HepG2 (cell line): ENCODE results near the gene GPR55. TPM values are rescaled to one million over a fixed set of nuclear protein-coding genes. Genes with fewer than 3 reads are reported as not detected.

ENCODE experiments used
- CCDC6 ChIP-seq: sonication (generic); formaldehyde crosslinking; IDR thresholded peaks from 2 replicates; pipeline ENCODE4 v1.8.1; 2022; ENCODE audit warnings: mild to moderate bottlenecking, missing genetic modification reagents, moderate library complexity
- CEBPG ChIP-seq: IDR thresholded peaks from 2 replicates; pipeline ENCODE4 v1.6.1; 2016
- HMG20A ChIP-seq: IDR thresholded peaks from 2 replicates; pipeline ENCODE4 v1.6.1; 2016; ENCODE audit warnings: borderline replicate concordance
- JUNB ChIP-seq: sonication (generic); formaldehyde crosslinking; IDR thresholded peaks from 2 replicates; pipeline ENCODE4 v1.8.0; 2022; ENCODE audit warnings: missing genetic modification reagents, mild to moderate bottlenecking, borderline replicate concordance
- LCORL ChIP-seq, 2 experiments: fragments of 450-650 bp in 1 of 2; sonication (generic) in 1 of 2; formaldehyde crosslinking in 1 of 2; IDR thresholded peaks; 2 replicates each; pipeline versions ENCODE4 v1.5.0 to v1.6.1; 2017 to 2020; ENCODE audit warnings: antibody characterized with exemption in 1 of 2, missing genetic modification reagents in 1 of 2
- RXRA ChIP-seq: sonication (generic); formaldehyde crosslinking; IDR thresholded peaks from 2 replicates; pipeline ENCODE4 v1.5.1; 2020; ENCODE audit warnings: missing genetic modification reagents
- SETDB1 ChIP-seq: sonication (generic); formaldehyde crosslinking; IDR thresholded peaks from 2 replicates; pipeline ENCODE4 v1.5.1; 2020; ENCODE audit warnings: missing genetic modification reagents, mild to moderate bottlenecking, borderline replicate concordance
- SOX13 ChIP-seq, 3 experiments: fragments of 450-650 bp in 1 of 3; sonication (generic) in 1 of 3; formaldehyde crosslinking in 1 of 3; IDR thresholded peaks in 2 of 3; conservative IDR thresholded peaks in 1 of 3; 2 replicates each; pipeline versions ENCODE4 v1.5.0 to v1.6.1; 2016 to 2020; ENCODE audit warnings: antibody characterized with exemption in 1 of 3, mild to moderate bottlenecking in 1 of 3, missing compliant biosample characterization in 1 of 3, missing genetic modification reagents in 1 of 3, moderate library complexity in 1 of 3
- ZFP36L2 ChIP-seq: sonication (generic); formaldehyde crosslinking; IDR thresholded peaks from 2 replicates; pipeline ENCODE4 v1.4.0; 2020; ENCODE audit warnings: missing genetic modification reagents
- ZNF263 ChIP-seq: sonication (generic); formaldehyde crosslinking; IDR thresholded peaks from 2 replicates; pipeline ENCODE4 v1.4.0; 2020; ENCODE audit warnings: missing genetic modification reagents
- ZNF33A ChIP-seq: sonication (generic); formaldehyde crosslinking; IDR thresholded peaks from 2 replicates; pipeline ENCODE4 v1.5.1; 2020; ENCODE audit warnings: missing genetic modification reagents, mild to moderate bottlenecking, moderate library complexity, borderline replicate concordance
- ZNF775 ChIP-seq: sonication (generic); formaldehyde crosslinking; IDR thresholded peaks from 2 replicates; pipeline ENCODE4 v1.4.0; 2020; ENCODE audit warnings: missing genetic modification reagents, mild to moderate bottlenecking, moderate library complexity, borderline replicate concordance
- polyA plus RNA-seq, 8 experiments: library from polyadenylated mRNA; depleted of rRNA in 3 of 8; stranded (reverse) in 7 of 8; unstranded in 1 of 8; fragments of >200 nt; fragmentation: Illumina TruSeq in 4 of 8; extraction: Trizol in 4 of 8; gene quantifications; 2 replicates each; pipeline versions ENCODE4 v1.2.1 to v1.2.3, GENCODE V29; 2011 to 2016; ENCODE audit warnings: low read depth in 4 of 8, missing spikeins in 1 of 8, mixed read lengths in 1 of 8; ENCODE audit not compliant: insufficient read depth in 1 of 8
- total RNA-seq, 5 experiments: library from RNA; depleted of rRNA; stranded (reverse); fragments of >200 nt; fragmentation: Illumina TruSeq; extraction: Trizol; gene quantifications; 2 replicates each; pipeline ENCODE4 v1.2.3, GENCODE V29; 2016; ENCODE audit warnings: low read depth in 1 of 5
- TF ChIP-seq, protein P1 (sequence below): IDR thresholded peaks from 2 replicates; pipeline ENCODE4 v1.6.1; 2016; ENCODE audit warnings: low read depth, missing genetic modification reagents, missing compliant biosample characterization
- TF ChIP-seq, protein P2 (sequence below): sonication (generic); formaldehyde crosslinking; IDR thresholded peaks from 2 replicates; pipeline ENCODE4 v1.4.0; 2020; ENCODE audit warnings: missing genetic modification reagents
- TF ChIP-seq, protein P3 (sequence below): sonication (generic); formaldehyde crosslinking; IDR thresholded peaks from 2 replicates; pipeline ENCODE4 v1.9.0; 2022; ENCODE audit warnings: missing genetic modification reagents, mild to moderate bottlenecking, borderline replicate concordance
- TF ChIP-seq, protein P4 (sequence below): sonication (generic); formaldehyde crosslinking; IDR thresholded peaks from 2 replicates; pipeline ENCODE4 v1.9.0; 2021; ENCODE audit warnings: missing genetic modification reagents, mild to moderate bottlenecking, borderline replicate concordance
- TF ChIP-seq, protein P5 (sequence below): sonication (generic); formaldehyde crosslinking; IDR thresholded peaks from 2 replicates; pipeline ENCODE4 v1.8.1; 2023; ENCODE audit warnings: mild to moderate bottlenecking, inconsistent platforms, moderate library complexity, missing genetic modification reagents, borderline replicate concordance

Gene GPR55
- total and polyA plus RNA-seq, 2 of the 13 experiments (the other 11 are each of a cell fraction or from before 2014, with no cell fraction given) = not detected

DNA sequence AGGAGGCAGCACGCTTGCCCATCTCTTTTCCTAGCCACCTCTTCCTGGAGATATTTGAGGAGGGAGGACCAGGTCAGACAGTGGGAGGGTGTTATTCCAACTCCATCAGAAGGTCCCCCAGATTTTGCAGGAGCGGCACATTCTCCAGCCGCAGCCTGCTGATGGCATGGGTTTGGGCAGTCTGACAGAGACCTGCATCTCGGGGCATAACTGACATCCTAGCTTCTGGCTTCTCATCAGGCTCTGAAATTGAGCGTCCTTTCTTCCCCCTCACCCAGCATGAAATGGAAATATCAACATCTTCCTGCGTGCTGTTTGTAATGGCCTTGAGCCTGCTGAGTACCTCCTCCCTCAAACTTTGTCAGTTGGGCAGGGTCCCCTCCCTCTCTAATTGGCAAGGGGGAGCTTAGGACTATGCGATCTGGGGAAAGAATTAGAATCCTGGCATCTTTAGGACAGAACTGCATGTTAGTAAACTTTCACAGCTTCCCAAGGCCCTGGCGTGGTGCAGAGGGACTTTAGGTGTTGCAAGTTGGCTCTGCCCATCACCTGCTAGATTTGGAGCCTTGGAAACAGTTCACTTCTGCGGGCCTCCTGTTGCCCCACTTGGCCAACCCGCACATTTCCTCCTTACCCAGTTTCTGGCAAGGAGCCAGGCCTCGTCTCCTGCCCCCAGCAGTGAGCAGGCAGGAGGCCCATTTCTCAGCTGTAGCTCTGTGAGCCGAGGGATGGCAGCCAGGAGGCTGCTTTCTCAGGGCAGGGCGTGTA lies 58.1 kb downstream of the GPR55 start (continued):
- TF ChIP-seq, protein P1, sequence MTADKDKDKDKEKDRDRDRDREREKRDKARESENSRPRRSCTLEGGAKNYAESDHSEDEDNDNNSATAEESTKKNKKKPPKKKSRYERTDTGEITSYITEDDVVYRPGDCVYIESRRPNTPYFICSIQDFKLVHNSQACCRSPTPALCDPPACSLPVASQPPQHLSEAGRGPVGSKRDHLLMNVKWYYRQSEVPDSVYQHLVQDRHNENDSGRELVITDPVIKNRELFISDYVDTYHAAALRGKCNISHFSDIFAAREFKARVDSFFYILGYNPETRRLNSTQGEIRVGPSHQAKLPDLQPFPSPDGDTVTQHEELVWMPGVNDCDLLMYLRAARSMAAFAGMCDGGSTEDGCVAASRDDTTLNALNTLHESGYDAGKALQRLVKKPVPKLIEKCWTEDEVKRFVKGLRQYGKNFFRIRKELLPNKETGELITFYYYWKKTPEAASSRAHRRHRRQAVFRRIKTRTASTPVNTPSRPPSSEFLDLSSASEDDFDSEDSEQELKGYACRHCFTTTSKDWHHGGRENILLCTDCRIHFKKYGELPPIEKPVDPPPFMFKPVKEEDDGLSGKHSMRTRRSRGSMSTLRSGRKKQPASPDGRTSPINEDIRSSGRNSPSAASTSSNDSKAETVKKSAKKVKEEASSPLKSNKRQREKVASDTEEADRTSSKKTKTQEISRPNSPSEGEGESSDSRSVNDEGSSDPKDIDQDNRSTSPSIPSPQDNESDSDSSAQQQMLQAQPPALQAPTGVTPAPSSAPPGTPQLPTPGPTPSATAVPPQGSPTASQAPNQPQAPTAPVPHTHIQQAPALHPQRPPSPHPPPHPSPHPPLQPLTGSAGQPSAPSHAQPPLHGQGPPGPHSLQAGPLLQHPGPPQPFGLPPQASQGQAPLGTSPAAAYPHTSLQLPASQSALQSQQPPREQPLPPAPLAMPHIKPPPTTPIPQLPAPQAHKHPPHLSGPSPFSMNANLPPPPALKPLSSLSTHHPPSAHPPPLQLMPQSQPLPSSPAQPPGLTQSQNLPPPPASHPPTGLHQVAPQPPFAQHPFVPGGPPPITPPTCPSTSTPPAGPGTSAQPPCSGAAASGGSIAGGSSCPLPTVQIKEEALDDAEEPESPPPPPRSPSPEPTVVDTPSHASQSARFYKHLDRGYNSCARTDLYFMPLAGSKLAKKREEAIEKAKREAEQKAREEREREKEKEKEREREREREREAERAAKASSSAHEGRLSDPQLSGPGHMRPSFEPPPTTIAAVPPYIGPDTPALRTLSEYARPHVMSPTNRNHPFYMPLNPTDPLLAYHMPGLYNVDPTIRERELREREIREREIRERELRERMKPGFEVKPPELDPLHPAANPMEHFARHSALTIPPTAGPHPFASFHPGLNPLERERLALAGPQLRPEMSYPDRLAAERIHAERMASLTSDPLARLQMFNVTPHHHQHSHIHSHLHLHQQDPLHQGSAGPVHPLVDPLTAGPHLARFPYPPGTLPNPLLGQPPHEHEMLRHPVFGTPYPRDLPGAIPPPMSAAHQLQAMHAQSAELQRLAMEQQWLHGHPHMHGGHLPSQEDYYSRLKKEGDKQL (CRISPR knock-in tag) = no peak
- TF ChIP-seq, protein P2, sequence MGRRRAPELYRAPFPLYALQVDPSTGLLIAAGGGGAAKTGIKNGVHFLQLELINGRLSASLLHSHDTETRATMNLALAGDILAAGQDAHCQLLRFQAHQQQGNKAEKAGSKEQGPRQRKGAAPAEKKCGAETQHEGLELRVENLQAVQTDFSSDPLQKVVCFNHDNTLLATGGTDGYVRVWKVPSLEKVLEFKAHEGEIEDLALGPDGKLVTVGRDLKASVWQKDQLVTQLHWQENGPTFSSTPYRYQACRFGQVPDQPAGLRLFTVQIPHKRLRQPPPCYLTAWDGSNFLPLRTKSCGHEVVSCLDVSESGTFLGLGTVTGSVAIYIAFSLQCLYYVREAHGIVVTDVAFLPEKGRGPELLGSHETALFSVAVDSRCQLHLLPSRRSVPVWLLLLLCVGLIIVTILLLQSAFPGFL (CRISPR knock-in tag) = no peak
- TF ChIP-seq RXRA (CRISPR knock-in tag) = no peak
- TF ChIP-seq ZNF775 = no peak
- no peak for TF ChIP-seq ZNF33A (CRISPR knock-in tag)
- TF ChIP-seq, protein P3, sequence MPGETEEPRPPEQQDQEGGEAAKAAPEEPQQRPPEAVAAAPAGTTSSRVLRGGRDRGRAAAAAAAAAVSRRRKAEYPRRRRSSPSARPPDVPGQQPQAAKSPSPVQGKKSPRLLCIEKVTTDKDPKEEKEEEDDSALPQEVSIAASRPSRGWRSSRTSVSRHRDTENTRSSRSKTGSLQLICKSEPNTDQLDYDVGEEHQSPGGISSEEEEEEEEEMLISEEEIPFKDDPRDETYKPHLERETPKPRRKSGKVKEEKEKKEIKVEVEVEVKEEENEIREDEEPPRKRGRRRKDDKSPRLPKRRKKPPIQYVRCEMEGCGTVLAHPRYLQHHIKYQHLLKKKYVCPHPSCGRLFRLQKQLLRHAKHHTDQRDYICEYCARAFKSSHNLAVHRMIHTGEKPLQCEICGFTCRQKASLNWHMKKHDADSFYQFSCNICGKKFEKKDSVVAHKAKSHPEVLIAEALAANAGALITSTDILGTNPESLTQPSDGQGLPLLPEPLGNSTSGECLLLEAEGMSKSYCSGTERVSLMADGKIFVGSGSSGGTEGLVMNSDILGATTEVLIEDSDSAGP (CRISPR knock-in tag) = no peak
- no peak for TF ChIP-seq HMG20A (CRISPR knock-in tag)
- no peak for TF ChIP-seq CEBPG
- no peak for TF ChIP-seq SOX13 (IDR thresholded peaks at IDR 0.05)
- TF ChIP-seq SOX13 (CRISPR knock-in tag; conservative IDR thresholded peaks at IDR 0.05 in 1 of 2, IDR thresholded peaks at IDR 0.05 in 1 of 2) = no peak
- no peak for TF ChIP-seq SETDB1
- no peak for TF ChIP-seq JUNB (CRISPR knock-in tag)
- TF ChIP-seq ZFP36L2 (CRISPR knock-in tag) = no peak
- TF ChIP-seq ZNF263 = no peak
- TF ChIP-seq, protein P4, sequence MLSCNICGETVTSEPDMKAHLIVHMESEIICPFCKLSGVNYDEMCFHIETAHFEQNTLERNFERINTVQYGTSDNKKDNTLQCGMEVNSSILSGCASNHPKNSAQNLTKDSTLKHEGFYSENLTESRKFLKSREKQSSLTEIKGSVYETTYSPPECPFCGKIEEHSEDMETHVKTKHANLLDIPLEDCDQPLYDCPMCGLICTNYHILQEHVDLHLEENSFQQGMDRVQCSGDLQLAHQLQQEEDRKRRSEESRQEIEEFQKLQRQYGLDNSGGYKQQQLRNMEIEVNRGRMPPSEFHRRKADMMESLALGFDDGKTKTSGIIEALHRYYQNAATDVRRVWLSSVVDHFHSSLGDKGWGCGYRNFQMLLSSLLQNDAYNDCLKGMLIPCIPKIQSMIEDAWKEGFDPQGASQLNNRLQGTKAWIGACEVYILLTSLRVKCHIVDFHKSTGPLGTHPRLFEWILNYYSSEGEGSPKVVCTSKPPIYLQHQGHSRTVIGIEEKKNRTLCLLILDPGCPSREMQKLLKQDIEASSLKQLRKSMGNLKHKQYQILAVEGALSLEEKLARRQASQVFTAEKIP (CRISPR knock-in tag) = no peak
- TF ChIP-seq CCDC6 (CRISPR knock-in tag) = no peak
- TF ChIP-seq, protein P5, sequence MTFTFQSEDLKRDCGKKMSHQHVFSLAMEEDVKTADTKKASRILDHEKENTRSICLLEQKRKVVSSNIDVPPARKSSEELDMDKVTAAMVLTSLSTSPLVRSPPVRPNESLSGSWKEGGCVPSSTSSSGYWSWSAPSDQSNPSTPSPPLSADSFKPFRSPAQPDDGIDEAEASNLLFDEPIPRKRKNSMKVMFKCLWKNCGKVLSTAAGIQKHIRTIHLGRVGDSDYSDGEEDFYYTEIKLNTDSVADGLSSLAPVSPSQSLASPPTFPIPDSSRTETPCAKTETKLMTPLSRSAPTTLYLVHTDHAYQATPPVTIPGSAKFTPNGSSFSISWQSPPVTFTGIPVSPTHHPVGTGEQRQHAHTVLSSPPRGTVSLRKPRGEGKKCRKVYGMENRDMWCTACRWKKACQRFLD = no peak
- TF ChIP-seq LCORL (IDR thresholded peaks at IDR 0.05) = peak; percentile 76; the same call in 1 of the 2 replicates
- no peak for TF ChIP-seq LCORL (CRISPR knock-in tag; IDR thresholded peaks at IDR 0.05)
